WTC11 (cell line): ENCODE data around the gene ARHGEF10L. TPM values are rescaled to one million over a fixed set of nuclear protein-coding genes. Genes with fewer than 3 reads are reported as not detected.

ENCODE experiments used
- ATAC-seq: fragments of 200-7000 bp; cut with Tn5 transposase; 2 replicates; pipeline ENCODE4 v1.10.0; 2021; ENCODE audit warnings: mild to moderate bottlenecking, moderate library complexity
- CTCF ChIA-PET: fragments of 300-600 bp; sonication (Branson Sonifier 250); formaldehyde crosslinking; loops from one replicate; lab custom pipeline; 2021; ENCODE audit warnings: antibody characterized with exemption; lab: Charles Lee
- POLR2A ChIA-PET: fragments of 350-600 bp; sonication (Branson Sonifier 250); formaldehyde crosslinking; loops from one replicate; lab custom pipeline; 2021; ENCODE audit warnings: antibody characterized with exemption; lab: Charles Lee
- DNase-seq: peaks from one replicate; pipeline ENCODE4 v3.0.0; 2021; ENCODE audit warnings: low spot score
- H3K27ac Mint-ChIP-seq: 2 replicates; pipeline ENCODE4 v1.8.0; 2021; ENCODE audit warnings: mixed read lengths
- H3K27me3 Mint-ChIP-seq: 2 replicates; pipeline ENCODE4 v1.8.0; 2021; ENCODE audit warnings: low read depth, mild to moderate bottlenecking, moderate library complexity, mixed read lengths
- H3K36me3 Mint-ChIP-seq: 2 replicates; pipeline ENCODE4 v1.8.0; 2021; ENCODE audit warnings: mixed read lengths
- H3K4me1 Mint-ChIP-seq: 2 replicates; pipeline ENCODE4 v1.8.0; 2022; ENCODE audit warnings: mixed read lengths
- H3K4me3 Mint-ChIP-seq: 2 replicates; pipeline ENCODE4 v1.8.0; 2021; ENCODE audit warnings: mild to moderate bottlenecking, moderate library complexity, mixed read lengths
- H3K9me3 Mint-ChIP-seq: 2 replicates; pipeline ENCODE4 v1.8.0; 2021; ENCODE audit warnings: mixed read lengths
- ATF3 ChIP-seq: sonication (generic); formaldehyde crosslinking; conservative IDR thresholded peaks from 2 replicates; pipeline ENCODE4 v1.8.1; 2022; ENCODE audit warnings: mild to moderate bottlenecking, missing genetic modification reagents
- E2F1 ChIP-seq: sonication (generic); formaldehyde crosslinking; IDR thresholded peaks from 2 replicates; pipeline ENCODE4 v1.8.0; 2022; ENCODE audit warnings: mild to moderate bottlenecking, missing genetic modification reagents
- EMX1 ChIP-seq: fragments of 250-450 bp; sonication (Bioruptor Pico); IDR thresholded peaks from 2 replicates; pipeline ENCODE4 v1.8.0; 2021; ENCODE audit warnings: mild to moderate bottlenecking
- FOXK1 ChIP-seq: sonication (generic); formaldehyde crosslinking; IDR thresholded peaks from 2 replicates; pipeline ENCODE4 v1.8.0; 2022; ENCODE audit warnings: mild to moderate bottlenecking, moderate library complexity, missing genetic modification reagents
- FOXP1 ChIP-seq: sonication (generic); formaldehyde crosslinking; IDR thresholded peaks from 2 replicates; pipeline ENCODE4 v1.8.0; 2022; ENCODE audit warnings: missing genetic modification reagents, mild to moderate bottlenecking, moderate library complexity, borderline replicate concordance
- HMGA2 ChIP-seq: fragments of 250-450 bp; sonication (Bioruptor Pico); IDR thresholded peaks from 2 replicates; pipeline ENCODE4 v1.4.0; 2021; ENCODE audit warnings: mild to moderate bottlenecking, moderate library complexity
- HMGXB4 ChIP-seq: sonication (generic); formaldehyde crosslinking; IDR thresholded peaks from 2 replicates; pipeline ENCODE4 v1.8.1; 2023; ENCODE audit warnings: mild to moderate bottlenecking, moderate library complexity, missing genetic modification reagents
- IRF2 ChIP-seq: sonication (generic); formaldehyde crosslinking; IDR thresholded peaks from 2 replicates; pipeline ENCODE4 v1.8.0; 2022; ENCODE audit warnings: low read depth, missing genetic modification reagents, borderline replicate concordance
- MXD4 ChIP-seq: fragments of 250-450 bp; sonication (Bioruptor Pico); IDR thresholded peaks from 2 replicates; pipeline ENCODE4 v1.8.0; 2021; ENCODE audit warnings: mild to moderate bottlenecking, moderate library complexity, borderline replicate concordance
- NR1H2 ChIP-seq: sonication (generic); formaldehyde crosslinking; IDR thresholded peaks from 2 replicates; pipeline ENCODE4 v1.9.0; 2021; ENCODE audit warnings: mild to moderate bottlenecking, moderate library complexity, missing genetic modification reagents
- PRDM15 ChIP-seq: sonication (generic); formaldehyde crosslinking; IDR thresholded peaks from 2 replicates; pipeline ENCODE4 v1.8.0; 2022; ENCODE audit warnings: missing genetic modification reagents
- PRRX2 ChIP-seq: fragments of 250-450 bp; sonication (Bioruptor Pico); IDR thresholded peaks from 2 replicates; pipeline ENCODE4 v1.8.0; 2021; ENCODE audit warnings: mild to moderate bottlenecking
- SP1 ChIP-seq: sonication (generic); formaldehyde crosslinking; conservative IDR thresholded peaks from 2 replicates; pipeline ENCODE4 v1.8.1; 2022; ENCODE audit warnings: missing genetic modification reagents
- TEAD1 ChIP-seq: sonication (generic); formaldehyde crosslinking; IDR thresholded peaks from 2 replicates; pipeline ENCODE4 v1.8.0; 2022; ENCODE audit warnings: mild to moderate bottlenecking, missing genetic modification reagents
- TEAD4 ChIP-seq: sonication (generic); formaldehyde crosslinking; IDR thresholded peaks from 2 replicates; pipeline ENCODE4 v1.8.0; 2022; ENCODE audit warnings: mild to moderate bottlenecking, missing genetic modification reagents
- TP53 ChIP-seq: sonication (generic); formaldehyde crosslinking; IDR thresholded peaks from 2 replicates; pipeline ENCODE4 v1.8.1; 2023; ENCODE audit warnings: mild to moderate bottlenecking, missing genetic modification reagents
- ZMAT4 ChIP-seq: fragments of 250-450 bp; sonication (Bioruptor Pico); IDR thresholded peaks from 2 replicates; pipeline ENCODE4 v1.9.0; 2021; ENCODE audit warnings: mild to moderate bottlenecking
- ZNF396 ChIP-seq: fragments of 250-450 bp; sonication (Bioruptor Pico); IDR thresholded peaks from 2 replicates; pipeline ENCODE4 v1.8.0; 2021; ENCODE audit warnings: mild to moderate bottlenecking, moderate library complexity, borderline replicate concordance
- ZNF512 ChIP-seq: sonication (generic); formaldehyde crosslinking; IDR thresholded peaks from 2 replicates; pipeline ENCODE4 v1.8.1; 2022; ENCODE audit warnings: missing genetic modification reagents, borderline replicate concordance
- ZNF671 ChIP-seq: fragments of 250-450 bp; sonication (Bioruptor Pico); IDR thresholded peaks from 2 replicates; pipeline ENCODE4 v1.8.0; 2021; ENCODE audit warnings: mild to moderate bottlenecking
- total RNA-seq: library from RNA; stranded (reverse); gene quantifications from 3 replicates; pipeline ENCODE4 v1.2.3, GENCODE V29; 2021
- TF ChIP-seq, protein P1 (sequence below): sonication (generic); formaldehyde crosslinking; IDR thresholded peaks from 2 replicates; pipeline ENCODE4 v1.8.1; 2023; ENCODE audit warnings: mild to moderate bottlenecking, missing genetic modification reagents

Gene ARHGEF10L
- total RNA-seq, 1 experiment from 2014 or later: 34.4 TPM

- no peak for TF ChIP-seq HMGA2 (CRISPR knock-in tag)
- no peak for TF ChIP-seq ZNF396 (CRISPR knock-in tag)
- no peak for TF ChIP-seq SP1
- no peak for TF ChIP-seq E2F1
- no peak for TF ChIP-seq FOXP1
- no peak for TF ChIP-seq IRF2 (CRISPR knock-in tag)
- no peak for TF ChIP-seq MXD4 (CRISPR knock-in tag)
- no peak for TF ChIP-seq PRDM15
- TF ChIP-seq ZMAT4: no peak
These were observed 137.0 kb downstream of the ARHGEF10L start (continued) for GRCh38 chr1:17676387-17677060.

GRCh38 chr1:17678011-17678410 is 138.5 kb downstream of the ARHGEF10L start:
- H3K36me3 Mint-ChIP-seq: no peaks in the 10 kb centered on the region; the same call in 1 of the 2 replicates
- no peak overlapping the region for H3K27ac Mint-ChIP-seq
- no peak for ATAC-seq
- no peaks in the 10 kb centered on the region for H3K27me3 Mint-ChIP-seq
- no peak for TF ChIP-seq PRRX2 (CRISPR knock-in tag)
- TF ChIP-seq TP53 (CRISPR knock-in tag): no peak
- no peak for TF ChIP-seq EMX1
- no peak for TF ChIP-seq ZMAT4
- TF ChIP-seq ATF3: no peak
- no peak for TF ChIP-seq FOXP1
- no peak for TF ChIP-seq TEAD4
- TF ChIP-seq ZNF671 (CRISPR knock-in tag): no peak
- no peak for TF ChIP-seq ZNF512
- TF ChIP-seq MXD4 (CRISPR knock-in tag): no peak
- no peak for TF ChIP-seq NR1H2 (CRISPR knock-in tag)
- TF ChIP-seq SP1: no peak
- TF ChIP-seq, protein P1, sequence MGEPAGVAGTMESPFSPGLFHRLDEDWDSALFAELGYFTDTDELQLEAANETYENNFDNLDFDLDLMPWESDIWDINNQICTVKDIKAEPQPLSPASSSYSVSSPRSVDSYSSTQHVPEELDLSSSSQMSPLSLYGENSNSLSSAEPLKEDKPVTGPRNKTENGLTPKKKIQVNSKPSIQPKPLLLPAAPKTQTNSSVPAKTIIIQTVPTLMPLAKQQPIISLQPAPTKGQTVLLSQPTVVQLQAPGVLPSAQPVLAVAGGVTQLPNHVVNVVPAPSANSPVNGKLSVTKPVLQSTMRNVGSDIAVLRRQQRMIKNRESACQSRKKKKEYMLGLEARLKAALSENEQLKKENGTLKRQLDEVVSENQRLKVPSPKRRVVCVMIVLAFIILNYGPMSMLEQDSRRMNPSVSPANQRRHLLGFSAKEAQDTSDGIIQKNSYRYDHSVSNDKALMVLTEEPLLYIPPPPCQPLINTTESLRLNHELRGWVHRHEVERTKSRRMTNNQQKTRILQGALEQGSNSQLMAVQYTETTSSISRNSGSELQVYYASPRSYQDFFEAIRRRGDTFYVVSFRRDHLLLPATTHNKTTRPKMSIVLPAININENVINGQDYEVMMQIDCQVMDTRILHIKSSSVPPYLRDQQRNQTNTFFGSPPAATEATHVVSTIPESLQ (CRISPR knock-in tag): no peak
- TF ChIP-seq HMGXB4: no peak
- TF ChIP-seq TEAD1 (CRISPR knock-in tag): no peak
- TF ChIP-seq FOXK1 (CRISPR knock-in tag): no peak
- POLR2A ChIA-PET: interaction anchor here (0.7 kb wide), 1 partner anchor 68 kb away, joined by 5 read pairs; no protein-coding TSS in a partner anchor
- no peak for DNase-seq
- H3K4me3 Mint-ChIP-seq: no peak overlapping the region
- H3K4me1 Mint-ChIP-seq: 0 out of 2 replicates have a peak, but pooled peaks cover under 1% of the 10 kb centered on the region
- H3K9me3 Mint-ChIP-seq: no peaks in the 10 kb centered on the region
- CTCF ChIA-PET: interaction anchor here (0.7 to 2.9 kb wide), 4 partner anchors 12 to 177 kb away, joined by 3 to 14 read pairs (median 4); no protein-coding TSS in a partner anchor
